DND-41 (cell line): ENCODE measurements around the gene LEUTX.

Experiments used
- ATAC-seq: fragments of 200-7000 bp; cut with Tn5 transposase; 3 replicates; pipeline ENCODE4 v1.9.1; 2021; ENCODE audit warnings: low read depth; ENCODE audit not compliant: insufficient read depth
- DNase-seq: peaks from one replicate; pipeline ENCODE4 v3.0.0-alpha.2; 2020
- H2AFZ ChIP-seq: 2 replicates; pipeline ENCODE4 v1.6.0; 2012; ENCODE audit warnings: low read depth, low read length
- H3K27ac ChIP-seq: 2 replicates; pipeline ENCODE4 v1.5.1; 2012; ENCODE audit warnings: low read length, inconsistent platforms
- H3K27me3 ChIP-seq: fragments of 200-600 bp; sonication (generic); 2 replicates; pipeline ENCODE4 v1.6.0; 2012; ENCODE audit warnings: low read length, mild to moderate bottlenecking, inconsistent platforms; ENCODE audit not compliant: insufficient read depth, poor library complexity
- H3K36me3 ChIP-seq: 2 replicates; pipeline ENCODE4 v1.5.1; 2012; ENCODE audit warnings: low read length, inconsistent platforms; ENCODE audit not compliant: insufficient read depth
- H3K4me1 ChIP-seq: 2 replicates; pipeline ENCODE4 v1.5.1; 2012; ENCODE audit warnings: mild to moderate bottlenecking, low read length; ENCODE audit not compliant: insufficient read depth
- H3K4me2 ChIP-seq: 2 replicates; pipeline ENCODE4 v1.6.0; 2012; ENCODE audit warnings: mild to moderate bottlenecking, moderate library complexity, low read length, inconsistent platforms; ENCODE audit not compliant: insufficient read depth
- H3K4me3 ChIP-seq, 2 experiments: fragments of 200-600 bp in 1 of 2; shearing (Covaris generic) in 1 of 2; 2 replicates each; pipeline ENCODE4 v1.5.1; 2012 to 2016; ENCODE audit warnings: inconsistent platforms in 2 of 2, low read length in 2 of 2, mild to moderate bottlenecking in 2 of 2, low read depth in 1 of 2, moderate library complexity in 1 of 2
- H3K79me2 ChIP-seq: 2 replicates; pipeline ENCODE4 v1.6.0; 2012; ENCODE audit warnings: low read length, inconsistent platforms; ENCODE audit not compliant: insufficient read depth
- H3K9ac ChIP-seq: 2 replicates; pipeline ENCODE4 v1.6.0; 2012; ENCODE audit warnings: low read depth, mild to moderate bottlenecking, inconsistent platforms, low read length, moderate library complexity
- H3K9me3 ChIP-seq: 2 replicates; pipeline ENCODE4 v1.5.1; 2012; ENCODE audit warnings: low read length, moderate library complexity, mild to moderate bottlenecking, inconsistent platforms; ENCODE audit not compliant: insufficient read depth, severe bottlenecking
- H4K20me1 ChIP-seq: 2 replicates; pipeline ENCODE4 v1.6.0; 2012; ENCODE audit warnings: low read length; ENCODE audit not compliant: insufficient read depth
- EZH2 ChIP-seq: IDR thresholded peaks from 3 replicates; pipeline ENCODE4 v1.6.1; 2012; ENCODE audit warnings: borderline replicate concordance, low read depth, mild to moderate bottlenecking, moderate library complexity, low read length, inconsistent platforms; ENCODE audit not compliant: severe bottlenecking
- TF ChIP-seq, protein P1 (sequence below): IDR thresholded peaks from 2 replicates; pipeline ENCODE4 v1.5.1; 2012; ENCODE audit warnings: borderline replicate concordance, low read length, moderate library complexity, mild to moderate bottlenecking; ENCODE audit not compliant: poor library complexity, severe bottlenecking; ENCODE audit errors: extremely low read depth

Gene LEUTX

GRCh38 chr19:39819786-39820185 is 41.1 kb downstream of the LEUTX start:
- DNase-seq = no peak
- no peak for ATAC-seq
- Histone ChIP-seq H3K27ac (no peak overlapping the region), H3K4me2 (no peak overlapping the region), H2AFZ (no peak overlapping the region), H3K4me3 (no peak overlapping the region), H3K79me2 (peaks cover 10% of the 10 kb centered on the region), H3K9ac (no peak overlapping the region), H3K36me3 (no peaks in the 10 kb centered on the region), H3K27me3 (no peaks in the 10 kb centered on the region), H3K9me3 (no peaks in the 10 kb centered on the region), H4K20me1 (no peaks in the 10 kb centered on the region), H3K4me1 (peaks cover 12% of the 10 kb centered on the region)
- TF ChIP-seq, protein P1, sequence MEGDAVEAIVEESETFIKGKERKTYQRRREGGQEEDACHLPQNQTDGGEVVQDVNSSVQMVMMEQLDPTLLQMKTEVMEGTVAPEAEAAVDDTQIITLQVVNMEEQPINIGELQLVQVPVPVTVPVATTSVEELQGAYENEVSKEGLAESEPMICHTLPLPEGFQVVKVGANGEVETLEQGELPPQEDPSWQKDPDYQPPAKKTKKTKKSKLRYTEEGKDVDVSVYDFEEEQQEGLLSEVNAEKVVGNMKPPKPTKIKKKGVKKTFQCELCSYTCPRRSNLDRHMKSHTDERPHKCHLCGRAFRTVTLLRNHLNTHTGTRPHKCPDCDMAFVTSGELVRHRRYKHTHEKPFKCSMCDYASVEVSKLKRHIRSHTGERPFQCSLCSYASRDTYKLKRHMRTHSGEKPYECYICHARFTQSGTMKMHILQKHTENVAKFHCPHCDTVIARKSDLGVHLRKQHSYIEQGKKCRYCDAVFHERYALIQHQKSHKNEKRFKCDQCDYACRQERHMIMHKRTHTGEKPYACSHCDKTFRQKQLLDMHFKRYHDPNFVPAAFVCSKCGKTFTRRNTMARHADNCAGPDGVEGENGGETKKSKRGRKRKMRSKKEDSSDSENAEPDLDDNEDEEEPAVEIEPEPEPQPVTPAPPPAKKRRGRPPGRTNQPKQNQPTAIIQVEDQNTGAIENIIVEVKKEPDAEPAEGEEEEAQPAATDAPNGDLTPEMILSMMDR = no peak
- no peak for TF ChIP-seq EZH2

DNA sequence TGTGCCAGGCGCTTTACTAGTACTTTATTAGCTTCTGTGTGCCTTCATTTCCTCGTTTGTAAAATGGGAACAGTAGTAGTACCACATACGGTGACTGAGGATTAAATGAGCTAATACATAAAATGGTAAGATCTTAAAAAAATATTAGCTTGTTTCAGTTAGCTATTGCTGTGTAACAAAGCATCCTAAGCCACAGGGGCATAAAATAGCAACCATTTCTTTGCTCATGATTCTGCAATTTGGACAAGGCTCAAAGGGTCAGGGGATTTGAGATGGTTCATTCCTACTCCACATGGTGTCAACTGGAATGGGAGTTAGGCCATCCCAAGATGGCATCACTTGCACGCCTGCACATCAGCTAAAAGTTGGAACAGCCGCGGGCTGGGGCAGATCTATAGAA is 42.0 kb downstream of the LEUTX start:
- Histone ChIP-seq H3K36me3 (peaks cover 5% of the 10 kb centered on the region; the same call in 1 of the 2 replicates), H3K9me3 (no peaks in the 10 kb centered on the region), H4K20me1 (no peaks in the 10 kb centered on the region), H3K27me3 (no peaks in the 10 kb centered on the region), H3K4me2 (no peak overlapping the region), H3K79me2 (peaks cover 10% of the 10 kb centered on the region), H3K27ac (no peak overlapping the region), H2AFZ (no peak overlapping the region), H3K9ac (no peak overlapping the region), H3K4me1 (peaks cover 20% of the 10 kb centered on the region), H3K4me3 (no peak overlapping the region)
- no peak for ATAC-seq
- DNase-seq = no peak
- TF ChIP-seq EZH2 = no peak
- TF ChIP-seq, protein P1 = no peak

- Histone ChIP-seq H3K4me3 (peak overlapping the region; percentile 44 to 76; a peak in 3 of 4 replicates), H3K4me1 (peaks cover 20% of the 10 kb centered on the region), H3K27ac (peak overlapping the region; percentile 52; the same call in 1 of the 2 replicates), H3K79me2 (peaks cover 10% of the 10 kb centered on the region), H3K9me3 (no peaks in the 10 kb centered on the region), H3K4me2 (peak overlapping the region; percentile 87), H4K20me1 (no peaks in the 10 kb centered on the region), H3K9ac (peak overlapping the region; percentile 64), H2AFZ (peak overlapping the region; percentile 72), H3K36me3 (peaks cover 26% of the 10 kb centered on the region), H3K27me3 (no peaks in the 10 kb centered on the region)
- DNase-seq = no peak
- no peak for TF ChIP-seq EZH2
- TF ChIP-seq, protein P1 = no peak
- no peak for ATAC-seq
Measured at GRCh38 chr19:39823686-39824085, 45.0 kb downstream of the LEUTX start.
